ENCODE results near the gene TUSC2.

Gene TUSC2

GRCh38 chr3:50354186-50354764 lies 26.3 kb upstream of the TUSC2 start:
- DNase-seq, result no peak

GRCh38 chr3:50353245-50354004 lies 25.4 kb upstream of the TUSC2 start:
- DNase-seq, result no peak

GRCh38 chr3:50352781-50353180 lies 24.8 kb upstream of the TUSC2 start:
- no peak for DNase-seq

GRCh38 chr3:50351323-50351697 lies 23.3 kb upstream of the TUSC2 start:
- no peak for DNase-seq

GRCh38 chr3:50350527-50351322 lies 22.7 kb upstream of the TUSC2 start, which contains the start of the genes CYB561D2 and NPRL2:
CYB561D2 (plus strand) TSS chr3:50350862; CDS start chr3:50351434, 572 bp downstream.
NPRL2 (minus strand) TSS chr3:50350775; CDS start chr3:50350652, 123 bp downstream.
- peak; percentile 99 for DNase-seq

GRCh38 chr3:50350213-50350526 lies 22.1 kb upstream of the TUSC2 start:
- no peak for DNase-seq

GRCh38 chr3:50347187-50347813 lies 19.3 kb upstream of the TUSC2 start:
- peak; percentile 87 for DNase-seq

GRCh38 chr3:50345586-50346234 lies 17.7 kb upstream of the TUSC2 start, which contains the start of gene ZMYND10:
ZMYND10 (minus strand) TSS chr3:50345732; CDS start chr3:50345579, 153 bp downstream.
- DNase-seq, result peak; percentile 80

- no peak for DNase-seq
Observed at GRCh38 chr3:50345008-50345407, 17.0 kb upstream of the TUSC2 start.

GRCh38 chr3:50342813-50343633 lies 15.0 kb upstream of the TUSC2 start:
- no peak for DNase-seq

- DNase-seq, result no peak
Observed at GRCh38 chr3:50341996-50342650, 14.1 kb upstream of the TUSC2 start.

GRCh38 chr3:50341537-50341936 lies 13.5 kb upstream of the TUSC2 start:
- no peak for DNase-seq

- DNase-seq, result peak; percentile 81
Observed at GRCh38 chr3:50340448-50341329, 12.7 kb upstream of the TUSC2 start, which contains the start of gene RASSF1. RASSF1 (minus strand) TSS chr3:50340836; CDS start chr3:50340805, 31 bp downstream.

GRCh38 chr3:50340147-50340447 lies 12.1 kb upstream of the TUSC2 start:
- DNase-seq, result no peak

GRCh38 chr3:50339485-50340146 lies 11.6 kb upstream of the TUSC2 start:
- DNase-seq, result no peak

- DNase-seq, result no peak
Observed at GRCh38 chr3:50338965-50339364, 10.9 kb upstream of the TUSC2 start.

GRCh38 chr3:50337175-50337861 lies 9.3 kb upstream of the TUSC2 start:
- DNase-seq, result peak; percentile 95

- no peak for DNase-seq
Observed at GRCh38 chr3:50336452-50337174, 8.6 kb upstream of the TUSC2 start.

Measured in CD4-positive, alpha-beta T cell treated with Interleukin-21 for 1 hour (primary cell).